HG02938 (cell line): Measurements from ENCODE around the gene ARID3C.

Source experiments
- ATAC-seq: cut with Tn5 transposase; IDR thresholded peaks from one replicate; pipeline ENCODE4 v1.9.1; 2021; ENCODE audit warnings: mild to moderate bottlenecking, moderate library complexity; ENCODE audit not compliant: unreplicated experiment

Gene ARID3C

DNA sequence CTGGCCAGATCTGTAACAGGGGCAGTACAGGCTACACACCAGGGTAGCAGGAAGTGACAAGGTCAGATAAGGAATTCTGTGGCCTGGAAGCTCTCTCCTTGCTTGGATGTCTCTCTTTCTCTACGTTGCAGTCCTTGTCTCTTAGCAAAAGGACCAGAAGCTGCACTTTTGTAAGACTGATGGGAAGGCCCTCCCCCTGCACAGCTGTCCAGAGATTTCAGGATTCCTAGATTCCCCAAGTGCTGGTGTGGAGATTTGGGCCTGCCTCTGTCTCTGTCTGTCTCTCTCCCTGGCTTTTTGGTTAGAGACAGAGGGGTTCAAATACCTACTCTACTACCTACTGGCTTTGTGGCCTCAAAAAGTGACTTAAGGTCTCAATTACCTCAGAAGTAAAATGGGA, 29.3 kb downstream of the ARID3C start:
- ATAC-seq, result no peak

- no peak for ATAC-seq
Measured at GRCh38 chr9:34594177-34594576, 34.7 kb downstream of the ARID3C start.

DNA sequence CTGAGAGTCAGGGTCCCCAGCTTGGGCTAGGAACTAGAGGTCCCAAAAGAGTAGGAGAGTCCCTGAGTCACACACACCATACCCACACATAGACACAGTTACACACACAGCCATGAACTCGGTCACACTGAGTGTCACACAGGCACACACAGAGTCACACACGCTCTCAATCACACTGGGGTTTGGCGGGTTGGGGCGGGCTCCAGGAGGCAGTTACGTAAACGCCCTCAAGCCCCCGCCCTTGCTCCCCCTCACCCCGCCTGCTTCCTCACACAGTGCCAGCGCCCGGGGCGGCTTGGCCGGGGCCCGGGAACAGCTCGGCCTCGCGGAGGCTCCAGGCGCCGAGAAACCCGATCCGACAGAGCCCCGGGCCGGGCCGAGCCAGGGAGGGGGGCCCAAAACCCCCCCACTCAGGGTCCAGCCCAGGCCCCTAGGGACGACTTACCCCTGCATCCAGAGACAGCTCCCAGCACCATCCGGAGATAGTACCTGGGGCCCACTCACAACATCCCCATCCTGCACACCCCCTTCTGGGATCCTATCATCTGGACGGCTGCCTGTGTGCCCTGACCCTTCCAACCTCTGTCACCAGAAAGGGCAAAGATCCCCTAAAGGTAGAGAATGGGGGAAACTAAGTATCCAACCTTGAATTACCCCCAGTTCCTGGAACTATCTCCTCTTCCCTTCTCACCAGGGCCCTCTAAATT, 35.8 kb downstream of the ARID3C start:
- no peak for ATAC-seq

- no peak for ATAC-seq
Measured at GRCh38 chr9:34591917-34592866, 36.7 kb downstream of the ARID3C start.

DNA sequence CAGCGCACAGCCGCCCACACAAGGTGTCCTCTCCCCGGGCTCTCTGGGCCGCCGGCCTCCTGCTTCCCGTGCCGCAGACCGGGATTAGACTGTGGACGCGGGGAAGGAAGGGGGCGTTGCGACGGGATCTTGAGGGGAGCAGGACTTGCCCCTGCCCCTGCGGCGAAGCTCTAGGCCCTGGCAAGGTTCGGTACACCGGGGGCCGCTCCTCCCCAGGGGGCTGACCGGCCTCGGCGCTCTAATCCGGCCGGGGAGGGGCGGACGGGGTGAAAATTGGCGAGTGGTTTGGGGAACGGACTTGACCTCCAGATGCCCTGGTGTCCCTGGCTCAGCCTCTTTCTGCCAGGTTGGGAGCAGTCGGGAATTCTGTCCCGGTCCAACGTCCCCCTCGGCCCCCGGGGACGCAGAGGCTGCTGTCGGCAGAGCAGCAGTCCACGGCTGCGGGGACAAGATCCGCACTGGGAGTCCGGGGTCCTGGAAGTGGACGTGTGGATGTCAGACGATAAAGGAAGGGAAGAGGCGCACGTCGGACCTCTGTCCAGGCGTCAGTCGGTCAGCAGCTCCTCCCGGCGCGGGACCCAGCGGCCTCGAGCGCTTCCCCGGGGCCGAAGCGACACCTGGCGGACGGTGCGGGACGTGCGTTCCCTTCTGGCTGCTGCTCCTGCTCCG, 37.5 kb downstream of the ARID3C start:
- no peak for ATAC-seq

GRCh38 chr9:34590381-34591247, 38.3 kb downstream of the ARID3C start:
- no peak for ATAC-seq

DNA sequence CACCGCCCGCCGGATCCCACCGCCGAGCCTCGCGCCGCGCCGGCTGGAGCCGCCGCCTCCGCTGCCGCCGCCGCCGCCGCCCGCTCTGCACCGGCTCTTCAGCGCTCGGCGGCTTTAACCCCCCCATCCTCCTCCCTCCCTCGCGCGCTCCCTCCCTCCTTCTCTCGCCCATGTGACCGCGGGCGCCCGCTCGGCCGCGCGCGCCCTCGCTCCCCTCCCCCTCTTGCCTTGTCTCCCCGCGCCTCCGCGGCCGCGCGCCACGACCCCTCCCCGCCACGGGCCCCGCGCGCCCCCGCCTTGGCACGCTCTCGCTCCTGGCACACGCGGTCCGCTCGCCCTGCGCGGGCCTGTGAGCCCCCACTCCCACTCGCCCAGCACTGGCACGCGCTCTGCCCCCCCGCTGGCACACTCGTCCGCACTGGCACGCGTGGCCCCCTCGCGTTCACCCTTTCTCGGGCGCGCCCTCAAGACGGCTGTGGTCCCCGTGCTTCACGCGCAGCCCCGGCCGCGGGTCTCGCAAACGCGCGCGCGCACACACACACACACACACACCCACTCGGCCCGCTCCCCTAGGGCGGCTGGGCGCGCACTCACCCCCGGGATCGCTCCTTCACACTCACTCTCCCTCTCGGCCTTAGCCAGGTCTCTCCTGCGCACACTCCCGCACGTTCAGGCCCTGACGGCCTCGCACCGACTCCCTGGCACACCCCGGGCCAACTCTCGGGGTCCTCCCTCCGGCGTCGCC, 39.1 kb downstream of the ARID3C start, which contains the start of gene CNTFR:
Gene CNTFR, minus strand, starts transcription at position 89 of the 745 bp plus-strand sequence. CDS start 20,743 bp downstream, outside the sequence.
- ATAC-seq, result no peak

- no peak for ATAC-seq
Measured at GRCh38 chr9:34588671-34589635, 39.9 kb downstream of the ARID3C start.

DNA sequence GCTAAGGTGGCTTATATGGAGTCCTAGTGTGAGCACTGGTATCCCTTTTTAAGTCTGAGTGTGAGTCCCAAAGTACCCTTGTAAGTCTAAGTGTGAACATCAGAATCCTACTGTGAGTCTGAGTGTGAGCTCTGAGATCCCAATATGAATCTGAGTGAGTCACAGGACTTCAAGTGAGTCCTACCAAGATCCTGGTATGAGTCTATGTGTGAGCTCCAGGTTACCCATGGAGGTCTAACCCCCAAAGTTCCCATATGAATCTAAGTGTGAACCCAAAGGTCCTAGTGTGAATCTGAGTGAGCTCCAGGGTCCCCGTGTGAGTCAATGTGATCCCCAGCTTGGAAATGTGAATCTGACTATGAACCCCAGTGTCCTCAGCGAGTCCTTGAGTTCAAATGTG, 41.6 kb downstream of the ARID3C start:
- no peak for ATAC-seq

- no peak for ATAC-seq
Measured at GRCh38 chr9:34585946-34586669, 42.8 kb downstream of the ARID3C start.

GRCh38 chr9:34584970-34585369, 43.9 kb downstream of the ARID3C start:
- no peak for ATAC-seq

- no peak for ATAC-seq
Measured at GRCh38 chr9:34582787-34583186, 46.1 kb downstream of the ARID3C start.

DNA sequence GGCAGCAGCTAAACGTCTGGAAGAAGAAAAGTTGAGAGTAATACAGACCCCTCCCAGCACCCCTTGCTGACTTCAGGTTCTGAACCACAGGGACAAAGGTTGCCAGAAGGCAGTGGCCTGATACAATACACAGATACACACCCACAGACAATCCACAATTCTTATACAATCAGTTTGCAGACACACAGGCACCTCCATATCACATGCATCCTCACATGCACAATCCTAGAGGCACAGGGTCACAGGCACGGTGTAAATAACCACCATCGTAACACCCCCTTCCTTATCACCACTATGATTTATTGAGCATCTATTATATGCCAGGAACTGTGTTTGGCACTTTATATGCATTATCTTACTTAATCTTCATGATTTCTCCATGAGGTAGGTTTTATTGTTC, 47.5 kb downstream of the ARID3C start:
- no peak for ATAC-seq

GRCh38 chr9:34580358-34580757, 48.5 kb downstream of the ARID3C start:
- no peak for ATAC-seq

- ATAC-seq, result no peak
Measured at GRCh38 chr9:34579808-34580163, 49.1 kb downstream of the ARID3C start.

DNA sequence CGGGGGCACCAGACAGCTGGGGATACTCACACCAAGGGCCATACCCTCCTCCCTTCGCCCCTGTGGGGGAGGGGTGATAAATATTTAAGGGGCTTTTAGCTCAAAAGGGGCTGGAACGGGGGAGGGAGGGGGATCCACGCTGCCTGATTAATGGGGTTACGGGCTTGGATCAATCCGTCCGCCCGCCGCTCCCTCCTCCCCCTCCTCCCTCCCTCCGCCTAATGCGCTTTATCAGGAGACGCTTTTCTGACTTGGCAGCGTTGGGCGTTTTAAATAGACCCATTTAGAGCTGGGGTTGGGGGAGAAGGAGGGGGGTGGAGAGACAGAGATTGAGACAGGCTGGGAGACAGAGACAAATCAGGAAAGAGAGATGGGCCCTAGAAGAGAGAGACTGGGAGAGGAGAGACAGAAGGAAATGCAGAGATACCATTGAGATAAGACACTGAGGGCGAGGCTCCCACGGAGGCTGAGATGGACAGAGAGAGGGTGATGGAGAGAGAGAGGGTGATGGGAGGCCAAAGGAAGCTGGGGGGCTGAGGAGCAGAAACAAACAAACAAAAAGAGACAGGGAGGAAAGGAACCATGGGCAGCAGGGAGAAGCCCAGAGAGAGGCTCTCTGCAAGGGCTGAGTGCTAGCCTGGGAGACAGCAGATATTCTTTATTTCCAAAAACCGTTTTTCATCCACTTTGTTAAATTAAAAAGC, 49.6 kb downstream of the ARID3C start:
- no peak for ATAC-seq
